Measurements from ENCODE around the gene BACE1-AS.
"Not testable (repeated sequence)": the region's sequence is repeated elsewhere in the genome, so short reads cannot be mapped to it uniquely, and the experiment has no call there.

The BACE1-AS gene

DNA sequence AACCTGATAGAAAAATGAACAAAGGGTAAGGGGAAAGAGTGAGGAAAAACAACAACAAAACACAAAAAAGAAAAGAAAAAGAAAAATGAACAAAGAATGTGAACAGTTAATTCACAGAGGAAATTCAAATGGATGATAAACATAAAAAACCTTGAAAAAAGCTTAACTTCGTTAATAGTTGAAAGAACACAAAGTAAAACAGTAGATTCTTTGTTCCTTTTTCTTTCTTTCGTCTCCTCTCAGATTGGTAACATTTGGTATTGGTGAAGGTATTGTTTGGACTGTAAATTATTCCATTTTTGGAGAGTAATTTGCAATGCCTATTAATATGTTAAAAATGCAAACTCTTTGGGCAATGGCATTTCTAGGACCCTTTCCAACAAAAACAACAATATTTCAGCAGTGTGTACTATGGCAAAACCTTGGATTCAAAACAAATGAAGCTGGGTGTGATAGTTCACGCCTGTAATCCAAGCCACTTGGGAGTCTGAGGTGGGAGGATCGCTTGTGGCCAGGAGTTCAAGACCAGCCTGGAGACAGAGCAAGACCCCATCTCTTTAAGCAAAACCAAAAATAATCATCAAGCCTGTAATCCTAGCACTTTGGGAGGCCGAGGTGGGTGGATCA is 28.2 kb downstream of the BACE1-AS start:
- DNase-seq (ENCODE audit: low read depth, low spot score): no peak

DNA sequence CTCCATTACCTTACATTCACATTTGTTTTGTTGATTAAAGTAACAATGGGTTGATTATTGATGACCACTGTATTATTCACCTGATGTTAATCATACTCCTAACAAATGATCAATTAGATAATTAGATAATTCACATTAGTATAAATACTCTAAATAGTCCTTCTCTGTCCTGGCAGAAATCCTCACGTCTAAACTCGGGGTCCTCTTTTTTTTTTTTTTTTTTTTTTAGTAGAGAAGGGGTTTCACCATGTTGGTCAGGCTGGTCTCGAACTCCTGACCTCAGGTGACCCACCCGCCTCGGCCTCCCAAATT is 36.1 kb downstream of the BACE1-AS start:
- not testable (repeated sequence) for DNase-seq (ENCODE audit: low read depth, low spot score)

DNA sequence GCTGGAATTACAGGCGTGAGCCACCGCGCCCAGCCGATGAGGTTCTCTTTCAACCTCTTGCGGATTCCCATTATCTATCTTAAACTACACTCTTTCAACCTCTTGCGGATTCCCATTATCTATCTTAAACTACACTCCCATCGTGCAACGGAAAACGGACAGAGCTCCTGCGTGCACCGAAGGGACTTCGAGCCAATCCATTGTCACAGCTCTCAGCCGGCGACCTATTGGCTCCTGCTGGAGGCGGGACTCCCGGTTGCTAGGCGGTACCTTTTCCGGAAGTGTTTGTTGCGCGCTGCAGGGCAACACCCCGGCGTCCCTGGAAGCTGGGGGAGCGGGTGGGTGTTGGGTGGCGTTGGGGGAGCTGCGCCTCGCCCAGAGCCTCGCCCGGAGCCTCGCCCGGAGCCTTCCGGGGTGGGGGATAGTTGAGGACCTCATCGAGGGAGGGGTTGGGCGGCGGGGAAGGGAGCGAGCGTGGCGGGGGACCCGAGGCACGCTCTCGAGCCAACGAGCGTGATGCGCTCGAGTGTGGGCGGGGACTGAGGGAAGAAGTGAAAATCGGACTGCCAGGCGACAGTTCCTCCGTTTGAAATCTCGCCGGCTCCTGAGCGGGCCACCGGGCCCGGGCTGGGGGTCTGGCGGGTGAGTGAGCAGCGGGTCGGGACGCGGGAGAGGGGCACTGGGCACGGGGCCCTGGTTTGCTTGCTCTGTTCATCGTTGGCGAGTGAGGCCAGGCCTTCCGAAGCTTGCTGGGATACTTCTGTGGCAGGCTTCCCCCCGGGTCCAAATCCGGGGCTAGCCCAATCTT is 36.6 kb downstream of the BACE1-AS start, which contains the start of gene CEP164:
Gene CEP164 (plus strand): TSS at position 288 of the 808 bp plus-strand sequence. CDS start 10,733 bp downstream, outside the sequence.
- DNase-seq (ENCODE audit: low read depth, low spot score): peak; percentile 87

DNA sequence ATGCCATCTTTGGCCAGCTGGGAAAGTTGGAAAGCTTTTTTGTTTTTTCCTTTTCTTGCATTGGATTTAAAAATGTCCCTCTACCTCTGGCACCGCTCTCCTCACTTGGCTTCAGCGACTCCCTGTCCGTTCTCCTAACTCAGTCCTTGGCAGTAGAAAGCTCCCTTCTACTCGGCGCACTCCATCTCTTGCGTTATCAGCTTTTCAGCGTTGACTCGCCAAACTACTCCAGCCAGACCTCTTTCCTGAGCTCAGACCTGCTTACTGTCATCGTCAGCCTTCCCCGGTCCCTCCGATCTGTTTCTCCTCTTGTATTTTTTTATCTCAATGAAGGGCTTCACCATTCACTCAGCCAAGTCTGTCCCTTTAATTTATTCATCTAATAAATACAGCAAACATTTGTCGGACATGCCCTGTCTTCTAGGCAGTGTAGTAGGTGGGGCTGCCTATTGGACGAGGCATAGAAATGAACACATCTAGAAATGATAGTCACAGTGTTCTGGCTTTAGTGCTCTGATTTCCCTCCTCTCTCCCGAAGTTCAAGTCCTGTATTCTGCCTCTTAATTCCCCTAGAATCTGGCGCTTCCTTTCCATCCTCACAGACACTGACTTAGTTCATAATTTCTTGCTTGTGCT is 37.3 kb downstream of the BACE1-AS start:
- DNase-seq (ENCODE audit: low read depth, low spot score): no peak

DNA sequence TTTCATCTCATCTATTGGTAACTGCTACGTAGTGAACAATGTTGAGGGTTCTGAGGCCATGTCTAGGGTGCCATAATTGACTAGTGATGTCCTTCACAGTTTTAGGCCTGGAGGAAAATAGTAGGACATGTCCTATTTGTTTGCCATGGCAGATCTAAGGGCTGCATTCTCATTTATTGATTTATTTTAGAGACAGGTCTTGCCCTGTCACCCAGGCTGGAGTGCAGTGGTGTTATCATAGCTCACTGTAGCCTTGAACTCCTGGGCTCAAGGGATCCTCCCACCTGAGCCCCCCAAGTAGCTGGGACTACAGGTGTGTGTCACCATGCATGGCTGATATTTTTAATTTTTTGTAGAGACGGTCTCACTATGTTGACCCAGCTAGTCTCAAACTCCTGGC is 41.7 kb downstream of the BACE1-AS start:
- DNase-seq (ENCODE audit: low read depth, low spot score): no peak

DNA sequence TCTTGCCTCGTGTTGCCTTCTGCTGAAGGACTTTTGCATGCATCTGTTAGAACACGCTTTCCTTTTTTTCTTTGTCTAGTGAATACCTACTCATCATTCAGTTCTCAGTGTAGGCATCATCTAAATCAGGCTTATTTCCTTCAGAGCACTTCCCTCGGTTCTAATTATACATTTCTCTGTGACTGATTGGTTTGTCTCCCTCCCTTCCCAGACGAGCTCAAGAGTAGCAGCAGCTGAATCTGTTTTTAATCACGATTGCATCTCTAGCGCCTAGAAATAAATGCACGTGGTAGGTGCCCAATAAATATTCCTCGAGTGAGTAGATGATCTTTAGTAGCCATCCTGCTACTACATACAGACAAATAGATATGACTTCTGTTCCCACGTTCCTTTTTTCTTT is 42.8 kb downstream of the BACE1-AS start:
- DNase-seq (ENCODE audit: low read depth, low spot score): no peak

DNA sequence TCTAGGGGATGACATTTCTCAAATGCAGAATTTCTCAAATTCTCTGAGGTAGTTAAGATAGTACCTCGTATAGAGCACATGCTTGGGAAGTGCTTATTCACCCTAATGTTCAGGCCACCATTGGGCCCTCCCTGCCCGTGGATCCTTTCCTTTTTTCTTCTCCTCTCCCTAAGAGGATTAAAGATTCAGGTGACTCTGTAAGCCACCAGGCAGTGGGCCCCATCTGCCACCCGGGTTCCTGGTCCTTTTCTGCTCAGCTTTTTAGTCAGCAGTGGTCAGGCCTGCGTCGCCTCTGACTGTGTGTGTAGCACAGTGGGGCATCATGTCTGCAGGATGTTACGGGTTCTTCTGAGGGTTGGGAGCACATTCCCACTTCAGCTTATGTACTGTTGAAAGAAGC is 43.8 kb downstream of the BACE1-AS start:
- no peak for DNase-seq (ENCODE audit: low read depth, low spot score)

DNA sequence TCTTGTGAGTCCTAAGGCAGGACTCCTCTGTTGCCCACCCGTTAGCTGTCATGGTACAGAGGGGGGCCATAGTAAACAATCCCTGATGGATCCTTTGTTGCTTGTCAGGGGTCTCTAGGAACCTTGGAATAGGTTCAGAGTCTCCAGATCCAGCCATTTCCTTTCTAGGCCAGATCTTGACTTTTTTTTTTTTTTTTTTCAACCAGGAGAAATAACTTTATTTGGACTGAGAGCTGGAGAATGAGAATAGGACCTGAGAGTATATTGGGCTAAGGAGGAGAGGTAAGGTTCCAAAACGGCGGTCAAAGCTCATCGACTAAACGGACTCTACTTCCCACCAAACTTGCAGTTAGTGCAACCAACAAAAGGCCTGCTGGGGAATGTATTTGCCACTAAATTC is 44.3 kb downstream of the BACE1-AS start:
- no peak for DNase-seq (ENCODE audit: low read depth, low spot score)

DNA sequence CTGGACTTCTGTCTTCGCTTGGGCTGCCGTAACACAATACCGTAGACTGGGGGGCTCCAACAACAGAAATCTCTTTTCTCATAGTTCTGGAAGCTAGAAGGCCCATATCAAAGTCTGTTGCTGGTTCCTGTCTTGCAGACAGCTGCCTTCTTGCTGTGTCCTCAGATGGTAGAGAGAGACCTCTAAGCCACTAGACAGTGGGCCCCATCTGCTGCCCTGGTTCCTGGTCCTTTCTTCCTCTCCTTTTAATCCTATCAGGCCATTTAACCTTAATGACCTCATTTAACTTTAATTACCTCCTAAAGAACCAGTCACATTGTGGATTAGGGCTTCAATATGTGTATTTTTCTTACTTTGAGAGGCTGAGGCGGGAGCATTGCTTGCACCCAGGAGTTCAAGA is 45.9 kb downstream of the BACE1-AS start:
- no peak for DNase-seq (ENCODE audit: low read depth, low spot score)

All from activated naive CD8-positive, alpha-beta T cell treated with anti-CD3 and anti-CD28 coated beads, Interleukin-2, amount 50 U/mL, for 16 hours (primary cell).